ENCODE measurements around the gene MAPRE3.

DNA sequence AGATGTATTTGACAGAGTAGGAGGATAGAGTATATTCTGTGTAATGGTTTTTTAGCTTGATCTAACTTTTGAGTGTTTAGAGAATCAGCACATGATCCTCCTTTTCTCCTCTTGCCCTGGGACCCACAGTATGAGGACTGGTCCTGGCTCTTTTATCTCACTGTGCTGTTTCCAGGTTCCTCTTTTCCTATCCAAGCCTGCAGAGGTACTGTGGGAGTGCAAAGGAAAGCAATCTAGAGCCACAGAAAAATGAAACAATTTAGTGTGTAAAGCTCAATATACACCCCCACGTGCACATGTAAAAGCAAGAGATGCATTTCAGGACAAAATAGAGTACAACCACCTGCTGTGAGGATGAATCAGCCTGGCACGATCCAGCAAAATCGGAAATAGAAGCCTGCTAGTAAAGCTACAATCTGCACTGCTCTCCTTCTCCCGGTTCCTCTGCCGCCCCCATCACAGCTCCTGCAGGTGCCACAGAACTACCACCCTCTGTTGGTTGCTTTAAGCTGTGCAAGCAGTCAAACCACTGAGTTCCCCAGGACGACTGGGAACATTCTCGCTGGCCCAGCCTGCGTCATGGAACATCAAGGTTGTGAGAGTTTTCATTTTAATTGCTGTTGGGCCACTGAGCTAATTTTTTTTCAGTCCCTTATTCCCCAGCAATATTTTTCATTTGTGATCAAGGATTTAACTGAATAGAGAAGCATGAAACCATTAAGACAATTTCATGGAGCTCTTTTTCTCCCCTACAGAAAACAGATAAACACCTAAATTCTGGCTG is 47.8 kb upstream of the MAPRE3 start:
- no peak for TF ChIP-seq EZH2 (IDR thresholded peaks at IDR 0.05; ENCODE audit: insufficient read depth, low read length)
- TF ChIP-seq, protein P1, sequence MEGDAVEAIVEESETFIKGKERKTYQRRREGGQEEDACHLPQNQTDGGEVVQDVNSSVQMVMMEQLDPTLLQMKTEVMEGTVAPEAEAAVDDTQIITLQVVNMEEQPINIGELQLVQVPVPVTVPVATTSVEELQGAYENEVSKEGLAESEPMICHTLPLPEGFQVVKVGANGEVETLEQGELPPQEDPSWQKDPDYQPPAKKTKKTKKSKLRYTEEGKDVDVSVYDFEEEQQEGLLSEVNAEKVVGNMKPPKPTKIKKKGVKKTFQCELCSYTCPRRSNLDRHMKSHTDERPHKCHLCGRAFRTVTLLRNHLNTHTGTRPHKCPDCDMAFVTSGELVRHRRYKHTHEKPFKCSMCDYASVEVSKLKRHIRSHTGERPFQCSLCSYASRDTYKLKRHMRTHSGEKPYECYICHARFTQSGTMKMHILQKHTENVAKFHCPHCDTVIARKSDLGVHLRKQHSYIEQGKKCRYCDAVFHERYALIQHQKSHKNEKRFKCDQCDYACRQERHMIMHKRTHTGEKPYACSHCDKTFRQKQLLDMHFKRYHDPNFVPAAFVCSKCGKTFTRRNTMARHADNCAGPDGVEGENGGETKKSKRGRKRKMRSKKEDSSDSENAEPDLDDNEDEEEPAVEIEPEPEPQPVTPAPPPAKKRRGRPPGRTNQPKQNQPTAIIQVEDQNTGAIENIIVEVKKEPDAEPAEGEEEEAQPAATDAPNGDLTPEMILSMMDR (IDR thresholded peaks at IDR 0.05; ENCODE audit: insufficient read depth, low read depth, low read length): peak; percentile 54
